PC-3 (cell line): ENCODE data around the gene IFT57. TPM values are rescaled to one million over a fixed set of nuclear protein-coding genes. Genes with fewer than 3 reads are reported as not detected.

Experiments
- ATAC-seq: fragments of 200-7000 bp; cut with Tn5 transposase; 2 replicates; pipeline ENCODE4 v1.9.1; 2020; ENCODE audit warnings: mild to moderate bottlenecking, moderate library complexity
- BruUV-seq: library from RNA; stranded (reverse); fragments of 400-500 nt; replicated peaks from 2 replicates; lab custom pipeline; 2021; lab: Mats Ljungman, UMichigan
- CTCF ChIA-PET: fragments of 300-600 bp; sonication (Branson Sonifier 250); formaldehyde crosslinking; loops from one replicate; lab custom pipeline; 2022; ENCODE audit warnings: antibody characterized with exemption; lab: Charles Lee
- POLR2A ChIA-PET: fragments of 300-600 bp; sonication (Branson Sonifier 250); formaldehyde crosslinking; loops from one replicate; lab custom pipeline; 2022; ENCODE audit warnings: antibody characterized with exemption; ENCODE audit not compliant: unreplicated experiment; lab: Charles Lee
- DNase-seq: peaks from one replicate; pipeline ENCODE4 v3.0.0-alpha.2; 2015
- H2AFZ ChIP-seq: fragments of 300-600 bp; sonication (generic); 2 replicates; pipeline ENCODE4 v1.6.0; 2016; ENCODE audit warnings: antibody characterized with exemption, low read length
- H3F3A ChIP-seq: fragments of 300-600 bp; sonication (generic); one replicate; pipeline ENCODE4 v1.6.0; 2017; ENCODE audit warnings: antibody characterized with exemption, low read length, control low read depth, mild to moderate bottlenecking; ENCODE audit not compliant: unreplicated experiment
- H3K27ac ChIP-seq: fragments of 300-600 bp; sonication (generic); 2 replicates; pipeline ENCODE4 v1.5.1; 2016; ENCODE audit warnings: mild to moderate bottlenecking, low read length
- H3K27me3 ChIP-seq: fragments of 300-600 bp; sonication (generic); 2 replicates; pipeline ENCODE4 v1.6.1; 2016; ENCODE audit warnings: low read length, mixed read lengths
- H3K36me3 ChIP-seq: fragments of 300-600 bp; sonication (generic); 2 replicates; pipeline ENCODE4 v1.6.1; 2016; ENCODE audit warnings: low read depth, mixed run types, low read length, mixed read lengths
- H3K4me1 ChIP-seq: fragments of 300-600 bp; sonication (generic); 2 replicates; pipeline ENCODE4 v1.5.1; 2016; ENCODE audit warnings: low read length; ENCODE audit not compliant: insufficient read depth
- H3K4me2 ChIP-seq: fragments of 300-600 bp; sonication (generic); 2 replicates; pipeline ENCODE4 v1.6.0; 2016; ENCODE audit warnings: low read length
- H3K4me3 ChIP-seq: fragments of 300-600 bp; sonication (generic); 2 replicates; pipeline ENCODE4 v1.5.1; 2016; ENCODE audit warnings: mild to moderate bottlenecking, low read length, mixed read lengths
- H3K79me2 ChIP-seq: fragments of 300-600 bp; sonication (generic); 2 replicates; pipeline ENCODE4 v1.6.1; 2017; ENCODE audit warnings: low read length, mixed read lengths
- H3K9ac ChIP-seq: fragments of 300-600 bp; sonication (generic); 2 replicates; pipeline ENCODE4 v1.6.0; 2016; ENCODE audit warnings: mild to moderate bottlenecking, low read length
- H3K9me2 ChIP-seq: fragments of 300-600 bp; sonication (generic); replicated peaks from 2 replicates; pipeline ENCODE4 v1.6.1; 2016; ENCODE audit warnings: mixed run types, low read length, mixed read lengths
- H3K9me3 ChIP-seq: fragments of 300-600 bp; sonication (generic); 2 replicates; pipeline ENCODE4 v1.6.1; 2016; ENCODE audit warnings: low read length, mixed read lengths
- H4K20me1 ChIP-seq: fragments of 300-600 bp; sonication (generic); 2 replicates; pipeline ENCODE4 v1.6.1; 2016; ENCODE audit warnings: low read length, mixed read lengths
- CTCF ChIP-seq: fragments of 300-600 bp; sonication (generic); conservative IDR thresholded peaks from 2 replicates; pipeline ENCODE4 v1.5.1; 2017; ENCODE audit warnings: antibody characterized with exemption, low read depth, mild to moderate bottlenecking, low read length
- EZH2 ChIP-seq: fragments of 300-600 bp; sonication (generic); IDR thresholded peaks from one replicate; pipeline ENCODE4 v1.6.1; 2017; ENCODE audit warnings: antibody characterized with exemption, mild to moderate bottlenecking, low read length; ENCODE audit not compliant: unreplicated experiment
- EZH2phosphoT487 ChIP-seq: fragments of 300-600 bp; sonication (generic); IDR thresholded peaks from 2 replicates; pipeline ENCODE4 v1.6.1; 2018; ENCODE audit warnings: mild to moderate bottlenecking, antibody characterized with exemption, low read length, borderline replicate concordance
- intact Hi-C: fragments of 100-400 bp; cut with micrococcal nuclease; formaldehyde crosslinking; loops from 2 replicates; pipeline ENCODE4 v1.9.0; 2023
- total RNA-seq: library from RNA; depleted of rRNA; stranded (reverse); fragments of >200 nt; gene quantifications from 2 replicates; pipeline ENCODE4 v1.2.3, GENCODE V29; 2014

The IFT57 gene
- total RNA-seq, 1 experiment from 2014 or later: 54.0 TPM

GRCh38 chr3:108146139-108146538 lies 76.1 kb downstream of the IFT57 start:
- H3K4me2 ChIP-seq: no peak overlapping the region
- DNase-seq: no peak
- no peaks in the 10 kb centered on the region for H4K20me1 ChIP-seq
- no peaks in the 10 kb centered on the region for H3K79me2 ChIP-seq
- TF ChIP-seq CTCF (no peak), EZH2 (no peak), EZH2phosphoT487 (no peak)
- no peaks in the 10 kb centered on the region for H3K27me3 ChIP-seq
- H3K9me3 ChIP-seq: no peaks in the 10 kb centered on the region
- intact Hi-C loops: no loop called here
- no peaks in the 10 kb centered on the region for H3K9me2 ChIP-seq
- no TSS peak for BruUV-seq
- no peak overlapping the region for H3K27ac ChIP-seq
- ChIA-PET POLR2A (no interaction called here), CTCF (no interaction called here)
- no peaks in the 10 kb centered on the region for H3F3A ChIP-seq
- H3K4me1 ChIP-seq: no peaks in the 10 kb centered on the region
- ATAC-seq: no peak
- no peak overlapping the region for H2AFZ ChIP-seq
- no peak overlapping the region for H3K9ac ChIP-seq
- H3K4me3 ChIP-seq: no peak overlapping the region
- peaks cover 3% of the 10 kb centered on the region; the same call in 1 of the 2 replicates for H3K36me3 ChIP-seq

DNA sequence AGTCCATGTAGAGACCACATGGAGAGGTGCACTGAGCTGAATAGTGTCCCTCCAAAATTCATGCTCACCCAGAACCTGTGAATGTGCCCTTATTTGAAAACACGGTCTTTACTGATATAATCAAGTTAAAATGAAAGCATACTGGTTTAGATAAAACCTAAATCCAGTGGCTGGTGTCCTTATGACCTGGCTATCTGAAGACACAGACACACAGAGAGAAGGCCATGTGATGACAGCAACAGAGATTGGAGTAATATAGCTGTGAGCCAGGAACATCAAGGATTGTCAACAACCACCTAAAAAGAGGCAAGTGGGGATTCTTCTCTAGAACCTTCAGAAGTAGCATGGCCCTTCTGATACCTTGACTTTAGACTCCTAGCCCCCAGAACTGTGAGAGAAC lies 76.6 kb downstream of the IFT57 start:
- no peak for DNase-seq
- peaks cover 3% of the 10 kb centered on the region; the same call in 1 of the 2 replicates for H3K36me3 ChIP-seq
- no peaks in the 10 kb centered on the region for H3K9me3 ChIP-seq
- no peaks in the 10 kb centered on the region for H3F3A ChIP-seq
- POLR2A ChIA-PET: no interaction called here
- no peaks in the 10 kb centered on the region for H3K4me1 ChIP-seq
- no peak overlapping the region for H3K4me2 ChIP-seq
- H3K4me3 ChIP-seq: no peak overlapping the region
- H3K27ac ChIP-seq: no peak overlapping the region
- no TSS peak for BruUV-seq
- H3K79me2 ChIP-seq: no peaks in the 10 kb centered on the region
- no peaks in the 10 kb centered on the region for H4K20me1 ChIP-seq
- no peak overlapping the region for H3K9ac ChIP-seq
- no peak overlapping the region for H2AFZ ChIP-seq
- no peak for ATAC-seq
- CTCF ChIA-PET: no interaction called here
- TF ChIP-seq EZH2: no peak
- no peak for TF ChIP-seq EZH2phosphoT487
- TF ChIP-seq CTCF: no peak
- no peaks in the 10 kb centered on the region for H3K9me2 ChIP-seq
- intact Hi-C loops: no loop called here
- no peaks in the 10 kb centered on the region for H3K27me3 ChIP-seq

DNA sequence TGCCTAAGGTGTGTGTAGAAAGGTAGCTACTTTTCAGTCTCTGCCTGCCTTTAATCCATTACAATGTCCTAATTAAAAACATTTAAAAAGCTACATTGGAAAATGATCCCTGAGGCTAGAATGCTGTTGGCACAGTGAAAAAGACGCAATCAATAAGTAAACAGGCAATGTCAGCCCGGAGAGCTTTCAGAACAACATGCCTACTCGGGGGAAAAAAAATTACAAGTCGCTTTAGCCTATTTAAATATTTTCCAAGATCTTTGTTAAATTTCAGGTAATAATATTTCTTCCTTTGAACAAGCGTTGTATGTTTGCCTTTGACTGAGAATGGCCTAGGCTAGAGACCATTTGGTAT lies 84.8 kb downstream of the IFT57 start:
- no peaks in the 10 kb centered on the region for H4K20me1 ChIP-seq
- POLR2A ChIA-PET: no interaction called here
- H3F3A ChIP-seq: no peaks in the 10 kb centered on the region
- BruUV-seq: no TSS peak
- no peaks in the 10 kb centered on the region for H3K36me3 ChIP-seq
- no peak overlapping the region for H2AFZ ChIP-seq
- H3K9ac ChIP-seq: no peak overlapping the region
- H3K9me2 ChIP-seq: no peaks in the 10 kb centered on the region
- H3K4me1 ChIP-seq: peaks cover 12% of the 10 kb centered on the region
- no peaks in the 10 kb centered on the region for H3K27me3 ChIP-seq
- CTCF ChIA-PET: no interaction called here
- H3K4me2 ChIP-seq: no peak overlapping the region
- DNase-seq (no peak), ATAC-seq (no peak)
- no peaks in the 10 kb centered on the region for H3K79me2 ChIP-seq
- H3K4me3 ChIP-seq: no peak overlapping the region
- intact Hi-C loops: no loop called here
- no peak overlapping the region for H3K27ac ChIP-seq
- H3K9me3 ChIP-seq: no peaks in the 10 kb centered on the region
- no peak for TF ChIP-seq EZH2phosphoT487
- no peak for TF ChIP-seq CTCF
- no peak for TF ChIP-seq EZH2
